ENCODE results near the gene RALA.
"Not testable (repeated sequence)": the region's sequence is repeated elsewhere in the genome, so short reads cannot be mapped to it uniquely, and the experiment has no call there.

RALA gene

DNA sequence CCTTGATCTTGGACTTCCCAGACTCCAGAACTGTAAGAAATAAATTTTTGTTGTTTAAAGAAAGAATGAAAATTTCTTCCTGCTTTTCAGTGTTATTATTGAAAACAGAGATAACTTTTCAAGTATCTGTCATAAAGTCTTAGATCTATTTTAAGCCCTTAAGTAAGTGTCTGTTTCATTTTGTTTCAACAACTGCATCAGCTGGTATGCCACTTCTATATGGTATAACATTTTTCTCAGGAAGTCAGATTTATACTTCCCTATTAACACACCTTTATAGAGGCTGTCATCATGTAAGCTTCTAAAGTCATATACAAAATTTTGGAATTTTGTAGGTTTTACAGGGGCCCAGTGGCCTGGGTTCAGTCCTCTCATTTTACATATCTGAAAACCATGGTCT, 24.4 kb downstream of the RALA start:
- H3K27ac Mint-ChIP-seq, result no peak overlapping the region
- H3K9me3 Mint-ChIP-seq, result no peaks in the 10 kb centered on the region
- peaks cover 4% of the 10 kb centered on the region for H3K4me1 Mint-ChIP-seq (ENCODE audit: low read depth)
- H3K27me3 Mint-ChIP-seq (ENCODE audit: low read depth), result no peaks in the 10 kb centered on the region
- H3K36me3 Mint-ChIP-seq (ENCODE audit: low read depth), result peaks cover 11% of the 10 kb centered on the region
- no peak overlapping the region for H3K4me3 Mint-ChIP-seq

DNA sequence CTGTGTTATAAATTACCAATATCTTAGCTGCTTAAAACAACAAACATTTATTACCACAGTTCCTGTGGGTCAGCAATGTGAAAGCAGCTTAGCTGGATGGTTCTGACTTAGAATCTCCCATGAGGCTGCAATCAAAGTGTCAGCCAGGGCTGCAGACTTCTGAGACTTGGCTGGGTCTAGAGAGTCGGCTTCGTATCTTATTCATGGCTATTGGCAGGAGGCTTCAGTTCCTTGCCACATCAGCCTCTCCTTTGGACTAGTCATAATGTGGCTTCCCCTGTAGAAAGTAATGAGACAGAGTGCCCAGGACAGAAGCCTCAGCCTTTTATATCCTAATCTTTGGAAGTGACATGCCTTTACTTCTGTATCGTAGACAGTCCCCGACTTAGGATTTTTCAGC, 27.3 kb downstream of the RALA start:
- Mint-ChIP-seq H3K27me3 (ENCODE audit: low read depth) (no peaks in the 10 kb centered on the region), H3K36me3 (ENCODE audit: low read depth) (peaks cover 23% of the 10 kb centered on the region), H3K4me3 (no peak overlapping the region), H3K9me3 (peaks cover 5% of the 10 kb centered on the region), H3K27ac (no peak overlapping the region), H3K4me1 (ENCODE audit: low read depth) (peaks cover 8% of the 10 kb centered on the region)

DNA sequence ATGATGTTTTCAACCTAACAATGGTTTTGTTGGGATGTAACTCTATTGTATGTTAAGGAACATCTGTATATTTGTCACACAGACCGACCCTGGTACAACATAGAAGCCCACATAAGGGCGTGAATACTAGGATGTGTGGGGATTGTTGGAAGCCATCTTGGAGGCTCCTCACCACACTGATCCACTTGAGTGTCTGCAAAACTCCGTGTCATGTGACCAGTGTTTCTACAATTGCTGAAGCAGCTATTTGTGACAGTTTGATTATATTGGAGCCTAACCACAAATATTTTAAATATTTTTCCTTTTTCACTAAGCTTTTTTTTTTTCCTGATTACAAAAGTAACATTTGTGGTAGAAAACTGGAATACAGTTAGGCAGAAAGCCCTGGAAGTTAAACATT, 27.9 kb downstream of the RALA start:
- Mint-ChIP-seq H3K9me3 (peaks cover 5% of the 10 kb centered on the region), H3K4me1 (ENCODE audit: low read depth) (peaks cover 8% of the 10 kb centered on the region), H3K4me3 (no peak overlapping the region), H3K27me3 (ENCODE audit: low read depth) (no peaks in the 10 kb centered on the region), H3K27ac (no peak overlapping the region), H3K36me3 (ENCODE audit: low read depth) (peaks cover 25% of the 10 kb centered on the region)

DNA sequence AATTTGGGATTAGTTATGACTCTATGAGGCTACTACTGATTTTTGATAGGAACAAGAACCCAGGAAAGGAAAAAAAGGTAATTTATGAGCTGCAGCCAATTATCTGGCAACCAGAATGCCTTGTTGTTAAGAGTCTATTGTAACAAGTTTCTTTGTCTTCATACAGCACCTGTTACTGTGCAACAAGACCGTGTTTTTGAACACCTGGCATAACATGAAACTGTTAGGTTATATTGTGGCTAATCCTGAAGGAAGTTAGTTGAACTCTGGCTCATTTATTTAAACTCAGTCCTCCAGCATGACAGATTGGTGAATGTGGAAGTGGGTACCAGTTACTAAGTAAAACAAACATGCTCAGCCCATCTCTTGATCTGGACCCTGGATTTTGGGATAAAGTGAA, 33.0 kb downstream of the RALA start:
- Mint-ChIP-seq H3K4me1 (ENCODE audit: low read depth) (peaks cover 10% of the 10 kb centered on the region), H3K36me3 (ENCODE audit: low read depth) (peaks cover 34% of the 10 kb centered on the region), H3K9me3 (peaks cover 21% of the 10 kb centered on the region), H3K27me3 (ENCODE audit: low read depth) (no peaks in the 10 kb centered on the region), H3K27ac (no peak overlapping the region), H3K4me3 (no peak overlapping the region)

DNA sequence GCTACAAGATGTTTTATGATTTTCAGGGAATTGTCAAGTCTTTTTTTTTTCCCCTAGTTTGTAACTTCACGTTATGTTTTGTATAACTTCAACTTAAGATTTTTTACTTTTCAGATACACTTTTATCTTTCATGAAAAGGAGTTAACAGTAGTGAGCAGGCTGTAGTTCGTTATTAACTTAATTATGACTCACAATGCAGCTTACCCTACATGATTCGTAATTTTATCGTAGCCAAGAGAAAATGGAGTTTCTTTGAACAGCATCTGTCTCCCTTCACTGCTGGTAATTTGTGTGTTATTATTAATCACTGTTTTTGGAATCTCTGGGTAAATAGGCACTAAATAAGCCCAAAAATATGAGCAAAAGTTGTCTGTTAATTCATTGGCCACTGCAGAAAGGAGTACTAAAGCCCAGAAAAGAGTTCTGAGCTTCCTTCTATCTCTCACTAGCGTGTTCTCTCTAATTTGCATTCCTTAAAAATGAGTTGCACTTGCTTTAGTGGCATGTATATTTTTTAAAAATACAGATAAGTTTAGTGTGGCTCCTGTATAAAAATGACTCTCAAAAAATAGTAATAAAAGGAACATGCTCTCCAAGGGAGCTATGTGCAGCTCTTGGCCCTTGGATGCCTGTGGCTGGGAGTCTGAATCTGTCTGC, 36.1 kb downstream of the RALA start:
- H3K27ac Mint-ChIP-seq, result no peak overlapping the region
- peaks cover 14% of the 10 kb centered on the region for H3K4me1 Mint-ChIP-seq (ENCODE audit: low read depth)
- H3K4me3 Mint-ChIP-seq, result no peak overlapping the region
- peaks cover 50% of the 10 kb centered on the region for H3K36me3 Mint-ChIP-seq (ENCODE audit: low read depth)
- peaks cover 40% of the 10 kb centered on the region for H3K9me3 Mint-ChIP-seq
- no peaks in the 10 kb centered on the region for H3K27me3 Mint-ChIP-seq (ENCODE audit: low read depth)

DNA sequence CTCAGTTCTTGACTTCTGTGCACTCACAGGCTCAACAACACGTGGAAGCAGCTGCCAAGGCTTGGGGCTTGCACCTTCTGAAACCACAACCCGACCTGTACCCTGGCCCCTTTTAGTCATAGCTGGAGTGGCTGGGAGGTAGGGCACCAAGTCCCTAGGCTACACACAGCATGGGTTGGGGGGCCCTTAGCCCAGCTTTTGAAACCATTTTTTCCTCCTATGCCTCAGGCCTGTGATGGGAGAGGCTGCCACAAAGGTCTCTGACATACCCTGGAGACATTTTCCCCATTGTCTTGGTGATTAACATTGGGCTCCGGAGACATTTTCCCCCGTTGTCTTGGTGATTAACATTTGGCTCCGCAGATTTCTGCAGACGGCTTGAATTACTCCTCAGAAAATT, 38.6 kb downstream of the RALA start:
- peaks cover 21% of the 10 kb centered on the region for H3K4me1 Mint-ChIP-seq (ENCODE audit: low read depth)
- H3K36me3 Mint-ChIP-seq (ENCODE audit: low read depth), result peaks cover 50% of the 10 kb centered on the region
- H3K27ac Mint-ChIP-seq, result no peak overlapping the region
- H3K4me3 Mint-ChIP-seq, result no peak overlapping the region
- peaks cover 37% of the 10 kb centered on the region for H3K9me3 Mint-ChIP-seq
- H3K27me3 Mint-ChIP-seq (ENCODE audit: low read depth), result no peaks in the 10 kb centered on the region

DNA sequence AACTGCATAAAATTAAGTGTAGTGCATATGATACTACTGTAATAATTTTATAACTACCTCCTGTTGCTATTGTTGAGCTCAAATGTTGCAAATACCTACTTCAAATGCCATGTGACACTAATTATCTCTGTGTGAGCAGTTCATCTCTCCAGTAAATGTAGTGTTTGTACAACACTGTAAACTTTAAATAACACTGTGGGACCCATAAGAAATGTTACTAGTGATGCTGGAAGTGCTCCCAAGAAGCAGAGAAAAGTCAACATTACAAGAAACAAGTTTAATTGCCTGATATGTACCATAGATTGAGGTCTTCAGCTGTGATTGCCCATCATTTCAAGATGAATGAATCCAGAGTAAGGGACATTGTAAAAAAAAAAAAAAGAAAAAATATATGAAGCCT, 39.9 kb downstream of the RALA start:
- H3K4me1 Mint-ChIP-seq (ENCODE audit: low read depth), result peaks cover 20% of the 10 kb centered on the region
- H3K27ac Mint-ChIP-seq, result no peak overlapping the region
- H3K9me3 Mint-ChIP-seq, result peaks cover 37% of the 10 kb centered on the region

DNA sequence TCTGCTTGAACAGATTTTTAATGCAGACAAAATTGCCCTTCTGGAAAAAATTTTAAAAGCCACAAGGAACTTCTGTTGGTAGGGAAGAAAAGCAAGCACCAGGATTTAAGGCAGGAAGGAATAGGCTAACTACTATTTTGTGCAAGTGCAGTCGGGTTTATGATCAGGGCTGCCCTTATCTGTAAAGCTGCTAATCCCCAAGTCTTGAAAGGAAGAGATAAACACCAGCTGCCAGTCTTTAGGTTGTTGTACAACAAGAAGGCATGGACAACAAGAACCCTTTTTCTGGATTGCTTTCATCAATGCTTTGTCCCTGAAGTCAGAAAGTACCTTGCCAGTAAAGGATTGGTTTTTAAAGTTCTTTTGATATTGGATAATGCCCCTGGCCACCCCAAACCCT, 40.7 kb downstream of the RALA start:
- Mint-ChIP-seq H3K27me3 (ENCODE audit: low read depth) (no peaks in the 10 kb centered on the region), H3K9me3 (peaks cover 37% of the 10 kb centered on the region), H3K27ac (no peak overlapping the region), H3K4me1 (ENCODE audit: low read depth) (peaks cover 20% of the 10 kb centered on the region), H3K4me3 (no peak overlapping the region), H3K36me3 (ENCODE audit: low read depth) (peaks cover 47% of the 10 kb centered on the region)

More for the DNA sequence above, 39.9 kb downstream of the RALA start:
- Mint-ChIP-seq H3K36me3 (ENCODE audit: low read depth) (peaks cover 50% of the 10 kb centered on the region), H3K27me3 (ENCODE audit: low read depth) (no peaks in the 10 kb centered on the region), H3K4me3 (no peak overlapping the region)

DNA sequence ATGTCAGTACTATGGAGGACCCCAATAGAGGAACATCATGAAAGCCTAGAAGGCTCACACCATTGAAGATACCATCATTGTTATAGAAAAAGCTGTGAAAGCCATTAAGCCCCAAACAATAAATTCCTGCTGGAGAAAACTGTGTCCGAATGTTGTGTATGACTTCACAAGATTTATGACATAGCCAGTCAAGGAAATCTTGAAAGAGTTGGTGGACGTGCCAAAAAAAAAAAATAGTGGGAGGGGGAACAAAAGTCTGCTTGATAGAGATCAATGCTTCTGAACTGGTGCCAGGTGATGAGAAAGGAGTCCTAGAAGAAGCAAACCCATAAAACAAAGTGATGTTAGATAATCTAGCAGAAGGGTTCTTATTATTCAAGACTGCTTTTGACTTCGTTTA, 41.2 kb downstream of the RALA start:
- H3K36me3 Mint-ChIP-seq (ENCODE audit: low read depth), result peaks cover 45% of the 10 kb centered on the region
- peaks cover 20% of the 10 kb centered on the region for H3K4me1 Mint-ChIP-seq (ENCODE audit: low read depth)
- H3K4me3 Mint-ChIP-seq, result no peak overlapping the region
- H3K27ac Mint-ChIP-seq, result no peak overlapping the region
- no peaks in the 10 kb centered on the region for H3K27me3 Mint-ChIP-seq (ENCODE audit: low read depth)
- H3K9me3 Mint-ChIP-seq, result peaks cover 33% of the 10 kb centered on the region

DNA sequence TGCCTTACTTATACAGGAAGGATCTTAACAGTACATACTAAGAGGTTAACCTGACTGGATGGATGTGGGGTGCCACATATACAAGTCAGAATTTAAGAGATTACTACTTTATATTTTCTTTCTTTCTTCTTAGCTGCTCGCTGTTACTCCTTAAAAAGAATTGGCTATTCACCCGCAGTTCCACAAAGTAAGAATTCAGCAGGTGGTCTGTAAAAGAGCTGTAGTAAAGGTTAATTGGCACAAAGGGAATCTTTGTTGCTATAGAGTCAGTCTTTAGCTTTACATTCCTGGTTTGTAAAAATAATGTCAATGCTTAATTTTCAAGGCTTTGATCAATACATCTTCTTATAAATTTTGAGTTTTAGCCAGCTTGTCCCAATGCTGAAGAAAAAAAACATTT, 43.2 kb downstream of the RALA start:
- H3K36me3 Mint-ChIP-seq (ENCODE audit: low read depth), result peaks cover 37% of the 10 kb centered on the region
- no peak overlapping the region for H3K27ac Mint-ChIP-seq
- no peaks in the 10 kb centered on the region for H3K27me3 Mint-ChIP-seq (ENCODE audit: low read depth)
- peaks cover 19% of the 10 kb centered on the region for H3K9me3 Mint-ChIP-seq
- peaks cover 22% of the 10 kb centered on the region for H3K4me1 Mint-ChIP-seq (ENCODE audit: low read depth)
- no peak overlapping the region for H3K4me3 Mint-ChIP-seq

DNA sequence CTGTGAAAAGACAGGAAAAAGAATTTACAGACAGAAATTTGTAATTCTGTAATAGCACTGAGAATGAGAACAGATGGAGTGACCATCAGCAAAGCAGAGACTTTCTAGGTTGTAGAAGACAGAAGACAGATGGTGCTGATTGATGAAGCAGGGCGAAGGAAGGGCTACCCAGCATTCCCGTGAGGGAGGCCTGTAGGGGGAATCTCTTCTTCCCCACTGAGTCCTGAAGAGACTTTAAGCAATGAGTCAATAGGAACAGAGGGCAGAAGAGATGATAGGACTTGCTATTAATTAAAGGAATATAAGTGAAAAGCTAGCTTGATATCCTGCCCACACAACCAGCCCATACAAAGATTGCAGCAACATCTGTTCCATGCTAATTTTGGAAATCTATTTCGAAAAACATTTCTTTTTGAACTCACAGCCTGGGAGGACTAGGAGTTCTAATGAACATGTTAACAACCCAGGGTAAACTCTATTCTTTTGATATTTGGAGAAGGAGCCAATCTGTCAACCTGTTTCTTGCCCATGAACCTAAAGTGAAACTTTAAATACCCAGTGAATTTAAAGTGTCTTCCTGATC, 44.1 kb downstream of the RALA start:
- H3K4me1 Mint-ChIP-seq (ENCODE audit: low read depth), result peaks cover 20% of the 10 kb centered on the region
- no peak overlapping the region for H3K27ac Mint-ChIP-seq
- H3K27me3 Mint-ChIP-seq (ENCODE audit: low read depth), result no peaks in the 10 kb centered on the region
- H3K4me3 Mint-ChIP-seq, result no peak overlapping the region
- peaks cover 16% of the 10 kb centered on the region for H3K9me3 Mint-ChIP-seq
- H3K36me3 Mint-ChIP-seq (ENCODE audit: low read depth), result peaks cover 30% of the 10 kb centered on the region

DNA sequence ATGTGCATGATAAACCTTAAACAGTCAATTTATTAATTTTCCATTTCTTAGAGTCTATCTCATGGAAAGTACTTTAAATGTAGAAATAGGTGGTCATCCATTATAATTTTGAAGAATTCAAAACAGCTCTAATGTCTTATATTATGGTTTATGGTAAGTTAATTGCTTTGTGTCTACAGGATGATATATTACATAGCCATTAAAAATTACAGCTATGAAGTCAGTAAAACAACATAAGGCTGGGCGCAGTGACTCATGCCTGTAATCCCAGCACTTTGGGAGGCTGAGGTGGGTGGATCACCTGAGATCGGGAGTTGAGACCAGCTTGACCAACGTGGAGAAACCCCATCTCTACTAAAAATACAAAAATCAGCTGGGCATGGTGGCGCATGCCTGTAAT, 44.9 kb downstream of the RALA start:
- peaks cover 23% of the 10 kb centered on the region for H3K36me3 Mint-ChIP-seq (ENCODE audit: low read depth)
- H3K4me3 Mint-ChIP-seq; H3K27ac Mint-ChIP-seq; H3K9me3 Mint-ChIP-seq; H3K27me3 Mint-ChIP-seq (ENCODE audit: low read depth): not testable (repeated sequence)
- H3K4me1 Mint-ChIP-seq (ENCODE audit: low read depth), result peaks cover 17% of the 10 kb centered on the region

DNA sequence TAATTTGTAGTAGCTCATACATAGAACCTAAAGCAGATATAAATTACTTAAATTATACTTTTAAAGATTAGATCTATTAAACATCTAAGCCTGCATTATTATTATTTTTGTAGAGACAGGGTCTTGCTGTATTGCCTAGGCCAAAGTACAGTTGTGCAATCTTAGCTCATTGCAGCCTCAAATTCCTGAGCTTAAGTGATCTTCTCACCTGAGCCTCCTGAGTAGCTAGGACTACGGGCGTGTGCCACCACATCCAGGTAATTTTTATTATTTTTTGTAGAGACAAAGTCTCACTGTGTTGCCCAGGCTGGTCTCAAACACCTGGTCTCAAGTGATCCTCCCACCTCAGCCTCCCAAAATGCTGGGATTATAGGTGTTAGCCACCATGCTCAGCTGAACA, 46.7 kb downstream of the RALA start:
- Mint-ChIP-seq H3K4me1 (ENCODE audit: low read depth) (peaks cover 9% of the 10 kb centered on the region), H3K27ac (no peak overlapping the region), H3K36me3 (ENCODE audit: low read depth) (peaks cover 10% of the 10 kb centered on the region), H3K4me3 (no peak overlapping the region), H3K9me3 (no peaks in the 10 kb centered on the region), H3K27me3 (ENCODE audit: low read depth) (no peaks in the 10 kb centered on the region)

DNA sequence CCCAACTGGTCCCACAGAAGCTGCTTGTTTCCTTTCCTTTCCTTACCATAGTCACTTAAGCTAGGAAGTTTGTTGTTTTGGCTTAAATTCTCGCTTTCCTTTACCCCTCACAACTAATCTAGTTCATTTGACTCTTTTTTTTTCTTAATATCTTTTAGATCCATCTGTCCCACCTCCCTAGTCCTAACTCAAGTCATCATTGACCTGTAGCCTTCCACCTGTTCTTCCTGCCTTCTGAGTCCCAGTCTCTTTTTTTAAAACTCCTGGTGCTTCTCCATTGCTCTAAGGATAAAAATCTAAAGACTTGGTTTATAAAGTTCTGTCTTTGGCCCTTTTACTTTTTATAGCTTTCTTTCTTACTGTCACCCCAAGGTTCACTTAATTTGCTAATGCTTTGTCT, 47.6 kb downstream of the RALA start:
- H3K27ac Mint-ChIP-seq, result no peak overlapping the region
- H3K9me3 Mint-ChIP-seq, result peaks cover 2% of the 10 kb centered on the region

DNA sequence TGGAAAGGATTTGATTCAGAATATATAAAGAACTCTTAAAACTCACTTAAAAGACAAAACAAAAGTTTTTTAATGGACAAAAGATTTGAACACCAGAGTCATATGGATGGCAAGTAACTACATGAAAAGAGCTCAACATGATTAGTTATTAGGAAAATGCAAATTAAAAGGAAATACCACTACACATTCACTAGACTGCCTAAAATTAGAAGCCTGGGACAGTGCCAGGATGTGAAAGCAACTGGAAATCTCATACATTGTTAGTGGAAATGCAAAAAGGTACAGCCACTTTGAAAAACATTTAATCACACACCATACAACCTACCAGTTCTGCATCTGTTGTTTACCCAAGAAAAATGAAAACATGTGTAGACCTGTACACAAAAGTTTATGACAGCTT, 48.8 kb downstream of the RALA start:
- Mint-ChIP-seq H3K27ac (no peak overlapping the region), H3K9me3 (peaks cover 6% of the 10 kb centered on the region), H3K4me3 (no peak overlapping the region), H3K27me3 (ENCODE audit: low read depth) (no peaks in the 10 kb centered on the region), H3K4me1 (ENCODE audit: low read depth) (peaks cover 10% of the 10 kb centered on the region), H3K36me3 (ENCODE audit: low read depth) (peaks cover 23% of the 10 kb centered on the region)

More for the DNA sequence above, 47.6 kb downstream of the RALA start:
- H3K4me1 Mint-ChIP-seq (ENCODE audit: low read depth), result peaks cover 10% of the 10 kb centered on the region
- peaks cover 13% of the 10 kb centered on the region for H3K36me3 Mint-ChIP-seq (ENCODE audit: low read depth)
- H3K27me3 Mint-ChIP-seq (ENCODE audit: low read depth), result no peaks in the 10 kb centered on the region
- H3K4me3 Mint-ChIP-seq, result no peak overlapping the region

All from T-helper 1 cell treated with Interleukin-12 subunit alpha and Interleukin-12 subunit beta and Interleukin-4 antibody, amounts not matched to agents 30 μg/mL and 1 μg/mL, for 36 hours (primary cell).